ENCODE measurements around the gene MED10. TPM values are rescaled to one million over a fixed set of nuclear protein-coding genes. Genes with fewer than 3 reads are reported as not detected.

MED10 gene
- total RNA-seq, 2 donors from 2014 or later, result 19.7 to 45.3 TPM

DNA sequence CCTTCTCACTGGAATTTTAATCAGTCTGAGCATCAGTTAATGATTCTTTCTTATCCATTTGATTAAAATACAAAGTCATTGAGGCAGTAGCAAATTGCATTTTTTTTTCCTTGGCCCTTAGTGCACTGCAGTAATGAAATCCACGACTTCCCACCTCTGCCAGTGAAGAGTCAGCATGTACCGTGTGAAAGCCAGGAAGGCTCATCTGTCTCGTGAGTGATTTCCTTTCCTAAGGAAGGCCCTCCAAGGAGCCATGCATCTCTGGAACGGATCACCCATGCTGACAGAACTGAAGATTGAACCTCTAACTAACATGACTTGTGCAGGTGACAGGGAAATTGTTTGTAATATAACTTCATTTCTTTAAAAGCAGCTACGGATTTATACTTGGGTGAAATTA is 51.6 kb downstream of the MED10 start:
- intact Hi-C loops (cut with DNase I), result no loop called here
- H3K4me1 ChIP-seq (replicated peaks), result no peaks in the 10 kb centered on the region
- no peaks in the 10 kb centered on the region for H3K36me3 ChIP-seq
- DNase-seq (ENCODE audit: low spot score), result no peak
- 70% methylated on average over 5 of the region's 5 CpGs for WGBS
- H3K27ac ChIP-seq, result no peak overlapping the region
- no peaks in the 10 kb centered on the region for H3K27me3 ChIP-seq (replicated peaks; ENCODE audit: insufficient read depth)
- H3K4me3 ChIP-seq, result no peak overlapping the region
- H3K9me3 ChIP-seq, result no peaks in the 10 kb centered on the region
- TF ChIP-seq POLR2AphosphoS5 (IDR thresholded peaks at IDR 0.05), result no peak
- TF ChIP-seq, protein P1, sequence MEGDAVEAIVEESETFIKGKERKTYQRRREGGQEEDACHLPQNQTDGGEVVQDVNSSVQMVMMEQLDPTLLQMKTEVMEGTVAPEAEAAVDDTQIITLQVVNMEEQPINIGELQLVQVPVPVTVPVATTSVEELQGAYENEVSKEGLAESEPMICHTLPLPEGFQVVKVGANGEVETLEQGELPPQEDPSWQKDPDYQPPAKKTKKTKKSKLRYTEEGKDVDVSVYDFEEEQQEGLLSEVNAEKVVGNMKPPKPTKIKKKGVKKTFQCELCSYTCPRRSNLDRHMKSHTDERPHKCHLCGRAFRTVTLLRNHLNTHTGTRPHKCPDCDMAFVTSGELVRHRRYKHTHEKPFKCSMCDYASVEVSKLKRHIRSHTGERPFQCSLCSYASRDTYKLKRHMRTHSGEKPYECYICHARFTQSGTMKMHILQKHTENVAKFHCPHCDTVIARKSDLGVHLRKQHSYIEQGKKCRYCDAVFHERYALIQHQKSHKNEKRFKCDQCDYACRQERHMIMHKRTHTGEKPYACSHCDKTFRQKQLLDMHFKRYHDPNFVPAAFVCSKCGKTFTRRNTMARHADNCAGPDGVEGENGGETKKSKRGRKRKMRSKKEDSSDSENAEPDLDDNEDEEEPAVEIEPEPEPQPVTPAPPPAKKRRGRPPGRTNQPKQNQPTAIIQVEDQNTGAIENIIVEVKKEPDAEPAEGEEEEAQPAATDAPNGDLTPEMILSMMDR (IDR thresholded peaks at IDR 0.05), result no peak
- no peak for TF ChIP-seq POLR2A (IDR thresholded peaks at IDR 0.05)

DNA sequence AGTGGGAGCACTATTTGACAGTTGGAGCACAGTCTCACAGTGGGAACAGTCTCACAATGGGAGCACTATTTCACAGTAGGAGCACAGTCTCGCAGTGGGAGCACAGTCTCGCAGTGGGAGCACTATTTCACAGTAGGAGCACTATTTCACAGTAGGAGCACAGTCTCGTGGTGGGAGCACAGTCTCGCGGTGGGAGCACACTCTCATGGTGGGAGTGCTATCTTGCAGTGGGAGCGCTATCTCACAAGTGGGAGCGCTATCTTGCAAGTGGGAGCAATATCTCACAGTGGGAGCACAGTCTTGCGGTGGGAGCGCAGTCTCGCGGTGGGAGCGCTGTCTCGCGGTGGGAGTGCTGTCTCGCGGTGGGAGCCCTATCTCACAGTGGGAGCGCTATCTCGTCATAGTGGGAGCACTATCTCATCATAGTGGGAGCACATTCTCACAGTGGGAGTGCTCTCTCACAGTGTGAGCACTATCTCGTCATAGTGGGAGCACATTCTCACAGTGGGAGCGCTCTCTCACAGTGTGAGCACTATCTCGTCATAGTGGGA is 56.1 kb downstream of the MED10 start:
- intact Hi-C loops (cut with DNase I), result no loop called here
- 91% methylated on average over 21 of the region's 21 CpGs for WGBS
- H3K27me3 ChIP-seq (replicated peaks; ENCODE audit: insufficient read depth), result no peaks in the 10 kb centered on the region

More for the DNA sequence above, 56.1 kb downstream of the MED10 start:
- Histone ChIP-seq H3K4me1 (replicated peaks) (no peaks in the 10 kb centered on the region), H3K4me3 (no peak overlapping the region), H3K36me3 (no peaks in the 10 kb centered on the region), H3K27ac (no peak overlapping the region), H3K9me3 (no peaks in the 10 kb centered on the region)
- TF ChIP-seq POLR2AphosphoS5 (IDR thresholded peaks at IDR 0.05) (no peak), POLR2A (IDR thresholded peaks at IDR 0.05) (no peak)
- TF ChIP-seq, protein P1 (IDR thresholded peaks at IDR 0.05), result no peak
- DNase-seq (ENCODE audit: low spot score), result no peak

Other genes starting within 250 kb of the MED10 start
- 1 to 10 TPM; 2.5 to 8.6 TPM for gene UBE2QL1, start 70.3 kb upstream of the MED10 start, total RNA-seq